Brain microvascular endothelial cell (primary cell): ENCODE results near the gene DOLPP1.
"Not testable (repeated sequence)": the region's sequence is repeated elsewhere in the genome, so short reads cannot be mapped to it uniquely, and the experiment has no call there.

Experiments used
- DNase-seq: peaks from one replicate; pipeline ENCODE4 v3.0.0-alpha.2; 2020
- H3K27ac ChIP-seq: fragments of 250-450 bp; sonication (Bioruptor Pico); 2 replicates; pipeline ENCODE4 v1.5.1; 2020; ENCODE audit warnings: mild to moderate bottlenecking, moderate library complexity
- H3K27me3 ChIP-seq: fragments of 250-450 bp; sonication (Bioruptor Pico); replicated peaks from 2 replicates; pipeline ENCODE4 v1.5.1; 2020; ENCODE audit warnings: mild to moderate bottlenecking
- H3K36me3 ChIP-seq: fragments of 250-450 bp; sonication (Bioruptor Pico); replicated peaks from 2 replicates; pipeline ENCODE4 v1.5.1; 2020; ENCODE audit warnings: mild to moderate bottlenecking
- H3K4me3 ChIP-seq: 2 replicates; pipeline ENCODE4 v1.5.1; 2011; ENCODE audit warnings: low read depth, mild to moderate bottlenecking, control low read depth, low read length, moderate library complexity
- CTCF ChIP-seq: IDR thresholded peaks from 2 replicates; pipeline ENCODE4 v1.5.1; 2011; ENCODE audit warnings: low read depth, mild to moderate bottlenecking, moderate library complexity, low read length, control low read depth, inconsistent platforms; ENCODE audit errors: missing control alignments
- in situ Hi-C: cut with HindIII; loops from 2 replicates; pipeline ENCODE4 v1.10.0; 2017; ENCODE audit warnings: low sequenced_read_pairs, low pct_ligation_motif_present

The DOLPP1 gene

GRCh38 chr9:129125478-129125877 is 44.6 kb downstream of the DOLPP1 start:
- DNase-seq, result peak; percentile 92
- TF ChIP-seq CTCF, result no peak
- in situ Hi-C loops, result no loop called here

GRCh38 chr9:129126749-129127618 is 46.1 kb downstream of the DOLPP1 start:
- no peak for TF ChIP-seq CTCF
- no peak overlapping the region for H3K4me3 ChIP-seq
- peaks cover 27% of the 10 kb centered on the region for H3K36me3 ChIP-seq
- in situ Hi-C loops, result no loop called here
- H3K27ac ChIP-seq, result peak overlapping the region; percentile 9
- no peaks in the 10 kb centered on the region for H3K27me3 ChIP-seq
- no peak for DNase-seq

More at GRCh38 chr9:129125478-129125877, 44.6 kb downstream of the DOLPP1 start:
- no peak overlapping the region for H3K4me3 ChIP-seq
- H3K27me3 ChIP-seq, result no peaks in the 10 kb centered on the region
- peaks cover 26% of the 10 kb centered on the region for H3K36me3 ChIP-seq
- H3K27ac ChIP-seq, result peak overlapping the region; percentile 85

GRCh38 chr9:129128689-129129088 is 47.8 kb downstream of the DOLPP1 start:
- in situ Hi-C loops, result no loop called here

GRCh38 chr9:129130271-129130670 is 49.4 kb downstream of the DOLPP1 start:
- in situ Hi-C loops, result loop anchor here (10.0 kb wide), 1 partner anchor 495 kb away; the partner anchor contains the start of genes C9orf50 and NTMT1
- H3K4me3 ChIP-seq, H3K27me3 ChIP-seq, H3K27ac ChIP-seq, DNase-seq: not testable (repeated sequence)
- peaks cover 41% of the 10 kb centered on the region for H3K36me3 ChIP-seq

More at GRCh38 chr9:129128689-129129088, 47.8 kb downstream of the DOLPP1 start:
- no peak for TF ChIP-seq CTCF
- Histone ChIP-seq H3K27ac (no peak overlapping the region), H3K27me3 (no peaks in the 10 kb centered on the region), H3K36me3 (peaks cover 30% of the 10 kb centered on the region), H3K4me3 (no peak overlapping the region)
- DNase-seq, result no peak

- Histone ChIP-seq H3K27me3 (no peaks in the 10 kb centered on the region), H3K27ac (no peak overlapping the region), H3K36me3 (peaks cover 45% of the 10 kb centered on the region), H3K4me3 (no peak overlapping the region)
- TF ChIP-seq CTCF, result no peak
- no peak for DNase-seq
- in situ Hi-C loops, result loop anchor here (10.0 kb wide), 1 partner anchor 494 kb away; the partner anchor contains the start of genes C9orf50 and NTMT1
Measured at GRCh38 chr9:129130791-129131190, 49.9 kb downstream of the DOLPP1 start.

GRCh38 chr9:129131300-129132145 is 50.6 kb downstream of the DOLPP1 start:
- H3K27me3 ChIP-seq, result no peaks in the 10 kb centered on the region
- no peak overlapping the region for H3K27ac ChIP-seq

More at GRCh38 chr9:129131300-129132145, 50.6 kb downstream of the DOLPP1 start:
- Histone ChIP-seq H3K4me3 (no peak overlapping the region), H3K36me3 (peaks cover 49% of the 10 kb centered on the region)
- DNase-seq, result peak; percentile 60
- peak; percentile 100 for TF ChIP-seq CTCF
- in situ Hi-C loops, result loop anchor here (10.0 kb wide), 1 partner anchor 493 kb away; the partner anchor contains the start of genes C9orf50 and NTMT1
